GM13977 (cell line): ENCODE data around the gene TACR2.

ENCODE experiments used
- DNase-seq: peaks from one replicate; pipeline ENCODE4 v3.0.0; 2012; ENCODE audit warnings: low spot score
- CTCF ChIP-seq: IDR thresholded peaks from 2 replicates; pipeline ENCODE4 v1.5.1; 2012; ENCODE audit warnings: mild to moderate bottlenecking, control low read depth; ENCODE audit not compliant: insufficient read depth; ENCODE audit errors: extremely low read depth, missing control alignments
- in situ Hi-C: fragments of 300-500 bp; cut with MboI; formaldehyde crosslinking; loops from one replicate; pipeline ENCODE4 v1.12.0; 2022; ENCODE audit warnings: low sequenced_read_pairs, low pct_unique_long_range_greater_than_20kb, mixed read lengths, inconsistent platforms; ENCODE audit not compliant: unreplicated experiment

Gene TACR2

GRCh38 chr10:69434169-69434568, 17.5 kb upstream of the TACR2 start:
- in situ Hi-C loops = no loop called here

GRCh38 chr10:69428165-69428564, 11.4 kb upstream of the TACR2 start:
- in situ Hi-C loops = no loop called here

More at GRCh38 chr10:69434169-69434568, 17.5 kb upstream of the TACR2 start:
- no peak for TF ChIP-seq CTCF
- DNase-seq = no peak

GRCh38 chr10:69426376-69426727, 9.6 kb upstream of the TACR2 start:
- in situ Hi-C loops = no loop called here
- no peak for TF ChIP-seq CTCF
- DNase-seq = no peak

More at GRCh38 chr10:69428165-69428564, 11.4 kb upstream of the TACR2 start:
- DNase-seq = no peak
- no peak for TF ChIP-seq CTCF

GRCh38 chr10:69425511-69426298, 9.0 kb upstream of the TACR2 start:
- TF ChIP-seq CTCF = no peak
- DNase-seq = no peak
- in situ Hi-C loops = no loop called here

- no peak for DNase-seq
- in situ Hi-C loops = no loop called here
- no peak for TF ChIP-seq CTCF
Measured at GRCh38 chr10:69425041-69425440, 8.3 kb upstream of the TACR2 start.

- DNase-seq = no peak
- no peak for TF ChIP-seq CTCF
- in situ Hi-C loops = no loop called here
Measured at GRCh38 chr10:69422676-69423075, 6.0 kb upstream of the TACR2 start.
